Stimulated activated CD8-positive, alpha-beta memory T cell treated with anti-CD3 and anti-CD28 coated beads, Interleukin-7, amount 100 ng/mL, for 1 hour (primary cell): ENCODE results near the gene ATP8A2.

Experiments used
- DNase-seq, 2 donors: peaks; one replicate each; pipeline ENCODE4 v3.0.0-alpha.2; 2020; ENCODE audit warnings: low read depth in 2 of 2

The ATP8A2 gene

DNA sequence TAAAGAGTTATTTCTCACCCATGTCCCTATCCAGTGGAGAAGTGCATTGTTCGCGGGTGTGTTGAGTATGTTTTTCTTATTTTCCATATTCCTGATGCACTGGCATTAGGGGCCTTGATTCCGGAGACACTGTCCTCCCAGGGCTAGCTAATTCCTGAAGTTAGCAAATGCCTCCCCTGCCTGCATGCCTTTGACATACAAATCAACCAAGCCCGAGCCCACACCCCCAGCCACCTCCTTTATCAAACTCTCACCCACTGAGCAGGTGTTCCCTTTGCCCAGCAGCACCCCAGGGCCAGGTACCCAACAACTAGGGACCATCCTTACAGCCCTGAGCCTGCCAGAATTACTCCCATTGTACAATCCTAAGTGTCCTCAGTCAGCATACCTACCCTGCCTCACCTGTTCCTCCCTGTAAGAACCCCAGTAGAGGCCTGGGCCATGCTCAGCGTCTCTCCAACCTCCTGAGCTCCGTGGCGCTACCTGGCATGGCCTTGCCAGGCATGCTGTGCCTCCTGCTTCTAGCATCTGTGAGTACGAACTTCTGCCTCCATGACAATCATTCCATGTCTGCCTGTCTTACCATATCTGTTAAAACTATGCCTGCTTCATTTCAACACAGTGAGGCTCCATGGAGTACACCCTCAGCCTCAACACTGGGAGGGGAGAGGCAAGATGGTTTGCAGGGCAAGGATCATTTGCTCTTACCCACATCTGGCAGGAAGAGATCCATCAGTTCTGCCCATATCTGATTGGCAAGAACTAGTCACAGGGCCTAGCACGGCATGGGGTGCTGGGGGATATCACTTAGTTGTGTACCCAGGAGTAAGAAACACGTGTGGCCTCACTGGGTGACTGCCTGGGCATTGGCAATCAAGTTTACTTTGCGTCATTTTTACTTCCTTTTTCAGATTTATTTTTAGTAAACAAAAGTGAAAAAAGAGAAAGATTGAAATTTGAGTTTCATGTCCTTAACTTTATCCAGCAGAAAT, 476.2 kb downstream of the ATP8A2 start:
- DNase-seq = no peak

DNA sequence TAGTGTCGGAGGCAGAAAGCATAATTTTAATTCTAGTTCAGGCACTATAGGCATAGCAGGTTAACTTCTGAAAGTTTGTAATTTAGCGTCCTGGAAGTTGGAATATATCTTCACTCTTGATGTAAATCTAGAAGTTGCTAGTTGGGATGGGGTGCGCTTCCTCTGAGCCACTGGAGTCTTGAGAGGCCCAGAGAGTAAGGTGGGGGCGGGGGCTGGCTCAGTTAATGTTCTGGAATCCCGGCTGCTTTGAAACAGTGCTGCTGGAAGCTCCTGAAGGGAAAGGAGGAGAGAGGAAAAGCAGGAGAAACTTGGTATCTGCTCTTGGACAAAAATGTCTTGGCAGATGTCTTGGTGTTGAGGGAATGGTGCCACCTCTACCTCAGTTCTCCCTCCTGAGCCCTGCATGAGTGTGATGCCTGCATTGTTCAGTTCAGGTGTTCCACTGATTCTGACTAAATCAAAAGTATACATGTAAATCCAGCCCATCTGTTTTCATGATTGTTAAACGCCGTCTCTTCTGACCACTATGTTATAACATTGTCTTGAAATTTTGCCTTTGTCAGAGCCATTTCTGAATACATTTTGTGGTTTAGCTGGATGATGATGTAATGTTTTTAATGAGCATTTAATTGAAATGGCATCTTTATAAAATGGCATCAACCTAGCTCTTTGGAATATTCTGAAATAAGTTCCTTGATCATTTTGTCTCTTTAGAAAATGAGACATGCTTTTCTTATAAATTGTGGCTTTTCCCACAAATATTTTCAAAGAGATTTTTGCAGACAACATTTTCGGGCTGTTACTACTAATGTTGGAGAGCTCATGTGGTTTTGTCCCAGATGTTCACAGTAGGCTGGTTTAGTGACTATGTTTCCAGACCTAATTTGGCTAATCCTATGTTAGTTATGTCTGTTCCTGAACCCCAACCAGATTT, 477.3 kb downstream of the ATP8A2 start:
- no peak for DNase-seq

DNA sequence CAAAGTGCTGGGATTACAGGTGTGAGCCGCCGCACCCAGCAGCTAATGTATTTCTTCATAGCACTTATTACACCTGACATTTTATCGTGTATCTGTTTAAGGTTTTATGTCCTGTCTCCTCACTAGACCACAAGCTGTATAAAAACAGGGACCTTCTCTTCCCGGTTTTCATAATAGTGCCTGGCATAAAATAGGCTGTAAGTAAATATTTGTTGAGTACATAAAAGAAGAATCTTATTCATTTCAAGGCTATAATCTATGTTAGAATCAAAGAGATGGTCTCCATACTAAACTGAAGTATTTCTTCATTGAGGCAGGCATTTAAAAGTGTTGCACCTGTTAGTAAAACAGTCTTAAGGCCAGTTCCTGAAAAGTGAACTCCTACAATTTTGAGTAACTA, 486.1 kb downstream of the ATP8A2 start:
- no peak for DNase-seq

DNA sequence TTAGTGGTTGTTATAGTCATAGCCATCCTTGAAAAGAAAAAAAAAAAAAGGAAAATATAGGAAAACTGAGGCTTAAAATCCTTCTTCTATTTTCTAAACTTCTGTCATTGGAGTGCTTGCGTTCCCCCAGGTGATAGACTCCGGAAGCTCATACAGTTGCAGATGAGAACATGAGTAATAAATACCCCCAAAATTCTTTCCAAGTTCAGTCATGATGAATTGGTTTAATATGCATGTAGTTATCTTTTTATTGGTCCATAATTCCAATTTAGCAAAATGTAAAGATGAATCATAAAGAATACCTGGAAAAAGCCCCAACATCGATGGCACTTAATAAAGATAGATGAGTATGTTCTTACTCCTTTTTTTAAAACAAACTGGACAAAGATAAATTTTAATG, 487.8 kb downstream of the ATP8A2 start:
- DNase-seq = no peak

DNA sequence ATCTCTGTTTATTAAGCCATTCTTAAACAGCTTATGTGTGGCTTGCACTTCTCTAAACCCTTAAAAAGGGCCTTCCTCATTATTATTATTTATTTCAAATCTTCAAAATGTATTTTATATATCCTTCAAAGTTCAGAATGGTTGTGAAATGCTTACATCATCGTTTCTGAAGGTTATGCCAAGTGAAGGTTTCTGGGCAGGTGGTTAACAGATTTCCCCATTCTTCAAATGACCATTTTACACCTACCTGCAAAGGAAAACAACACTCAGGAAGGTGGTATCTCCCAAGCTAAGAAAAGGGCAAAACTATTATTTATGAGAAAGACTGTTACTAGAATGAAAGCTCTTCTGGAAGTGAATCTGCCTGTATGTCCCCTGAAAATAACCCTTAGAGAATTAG, 488.5 kb downstream of the ATP8A2 start:
- no peak for DNase-seq

DNA sequence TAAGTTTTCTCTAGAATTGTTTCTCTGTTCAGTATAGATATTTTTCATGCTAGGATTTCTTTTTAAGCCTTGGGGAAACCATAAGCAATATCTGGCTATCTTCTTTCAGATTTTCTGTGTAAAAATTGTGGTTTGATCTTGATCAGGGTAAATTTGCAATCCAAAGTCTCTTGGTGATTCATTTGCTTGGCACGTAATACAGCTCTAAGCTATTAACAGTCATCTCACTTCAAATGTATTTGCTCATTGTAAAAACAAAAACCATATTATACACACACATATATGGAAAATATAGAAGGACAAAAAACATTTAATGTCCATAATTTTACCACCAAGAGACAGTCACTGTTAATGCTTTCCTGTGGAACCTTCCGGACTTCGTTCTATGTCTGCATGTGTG, 489.1 kb downstream of the ATP8A2 start:
- no peak for DNase-seq

DNA sequence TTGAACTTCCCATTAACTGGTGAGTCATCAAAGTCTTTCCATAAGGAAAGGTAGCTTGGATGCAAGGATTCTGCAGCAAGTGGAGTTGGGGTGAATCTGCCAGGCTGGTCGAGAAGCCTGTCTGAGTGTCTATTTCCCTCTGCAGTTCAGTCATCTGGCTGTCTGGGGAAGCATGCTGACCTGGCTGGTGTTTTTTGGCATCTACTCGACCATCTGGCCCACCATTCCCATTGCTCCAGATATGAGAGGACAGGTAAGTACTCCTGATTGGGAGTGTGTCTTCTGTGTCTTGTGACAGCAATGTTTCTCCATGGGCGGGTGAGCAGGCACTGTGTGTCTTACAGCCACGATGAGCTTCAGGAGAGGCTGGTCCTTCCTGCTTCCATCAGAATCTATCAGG, 490.4 kb downstream of the ATP8A2 start:
- DNase-seq = no peak

DNA sequence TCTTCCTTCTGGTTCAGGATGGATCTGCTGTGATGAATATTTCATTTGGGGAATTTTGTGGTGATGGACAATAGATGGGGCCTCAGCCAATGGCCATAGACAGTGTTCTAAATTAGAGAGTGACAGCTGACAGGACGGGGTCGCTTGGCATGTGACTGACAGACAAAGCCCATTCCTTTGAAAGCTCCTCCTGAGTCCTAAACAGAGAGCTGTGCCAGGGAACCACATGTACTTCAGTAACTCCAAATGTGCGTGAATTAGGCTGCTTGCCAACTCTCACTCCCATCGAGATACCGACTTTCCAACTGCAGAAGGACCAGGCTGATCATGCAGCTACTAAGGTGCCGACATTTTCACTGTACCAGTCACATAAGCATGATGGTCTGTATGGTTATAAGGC, 492.3 kb downstream of the ATP8A2 start:
- no peak for DNase-seq

DNA sequence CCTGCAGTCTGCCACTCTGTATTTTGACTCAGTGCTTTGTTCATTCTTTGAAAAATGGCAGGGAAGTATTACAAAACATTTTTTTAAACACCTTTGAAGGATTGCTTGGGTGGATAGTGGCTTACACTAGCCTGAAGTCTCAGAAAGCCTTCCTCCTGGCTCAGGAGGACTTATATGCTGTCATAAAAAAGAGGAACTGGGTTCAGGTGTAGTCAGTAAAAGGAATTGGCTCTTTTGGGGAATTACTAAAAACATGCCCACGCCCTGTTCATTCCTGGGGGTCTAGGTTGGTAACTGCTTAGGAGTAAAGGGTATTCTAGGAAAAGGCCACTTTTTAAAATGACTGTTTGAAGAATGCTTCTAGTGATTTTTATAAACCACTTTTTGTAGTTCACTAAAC, 493.2 kb downstream of the ATP8A2 start:
- DNase-seq = no peak

DNA sequence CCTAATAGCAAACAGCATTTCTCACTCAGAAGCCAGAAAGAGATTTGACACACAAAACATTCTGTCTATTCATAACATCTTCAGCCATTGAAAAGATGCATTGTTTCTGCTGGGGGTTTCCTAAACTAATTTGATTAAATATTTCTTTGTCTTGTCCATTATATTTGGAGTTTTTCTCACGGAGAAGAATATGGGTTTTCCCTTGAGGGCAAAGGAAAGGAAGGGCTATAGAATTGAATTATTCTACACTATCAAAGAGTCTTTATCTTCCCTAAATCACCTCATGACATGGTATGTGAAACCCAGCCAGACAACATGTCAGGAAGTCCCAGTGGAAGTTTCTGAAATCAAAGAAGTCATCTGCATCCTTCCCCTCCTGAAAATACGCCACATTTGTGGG, 493.6 kb downstream of the ATP8A2 start:
- DNase-seq = no peak

DNA sequence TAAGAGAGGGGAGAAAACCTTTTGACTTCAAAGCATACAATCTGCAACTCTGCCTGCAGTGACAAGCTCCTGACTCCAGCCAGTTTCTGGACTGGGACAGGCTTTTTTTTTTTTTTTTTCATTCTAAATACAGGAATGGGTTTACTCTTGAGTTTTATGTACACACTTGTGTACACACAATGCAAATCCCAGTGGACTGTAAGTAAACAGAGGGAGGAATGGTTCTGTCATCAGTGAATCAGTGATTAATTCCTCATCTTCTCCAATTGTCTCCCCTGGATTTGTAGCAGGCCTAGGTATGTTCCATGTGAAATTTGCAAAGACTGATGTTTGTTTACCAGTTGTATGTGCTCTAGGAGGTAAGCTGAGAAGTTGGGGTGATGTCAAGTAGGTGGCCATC, 495.3 kb downstream of the ATP8A2 start:
- no peak for DNase-seq

DNA sequence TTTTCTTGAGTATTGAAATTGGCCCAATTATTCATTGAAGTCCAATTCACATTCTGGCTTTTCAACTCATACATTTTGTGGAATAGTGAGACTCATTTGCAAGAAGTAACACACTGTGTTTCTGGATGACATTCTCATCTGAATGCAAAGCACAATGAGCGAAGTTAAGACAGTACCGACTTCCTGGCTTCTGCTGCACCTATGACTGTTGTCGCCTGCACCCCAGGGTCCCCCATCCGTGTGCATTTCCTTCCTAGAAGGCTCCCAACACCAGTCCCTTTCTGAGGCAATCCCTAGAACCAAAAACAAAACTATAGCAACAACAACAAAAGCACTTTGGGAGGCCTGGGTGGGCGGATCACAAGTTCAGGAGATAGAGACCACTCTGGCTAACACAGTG, 496.7 kb downstream of the ATP8A2 start:
- no peak for DNase-seq

DNA sequence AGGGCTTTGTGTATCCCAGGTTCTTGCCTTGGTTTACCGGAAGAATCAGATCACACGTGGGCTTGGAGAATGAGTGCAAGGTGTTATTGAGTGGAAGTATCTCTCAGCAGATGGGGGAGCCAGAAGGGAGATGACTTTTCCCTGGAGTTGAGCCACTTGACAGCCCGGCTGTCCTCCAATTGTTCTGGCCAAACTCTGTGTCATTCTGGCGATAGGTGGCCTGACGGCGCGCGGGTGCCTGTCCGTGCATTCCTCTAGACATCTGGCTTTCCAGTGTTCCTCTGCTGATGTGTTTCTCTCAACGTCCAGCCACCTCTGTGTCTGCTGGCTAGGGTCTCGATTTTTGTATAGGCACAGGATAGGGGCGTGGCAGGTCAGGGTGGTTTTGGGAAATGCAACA, 498.2 kb downstream of the ATP8A2 start:
- DNase-seq = no peak

DNA sequence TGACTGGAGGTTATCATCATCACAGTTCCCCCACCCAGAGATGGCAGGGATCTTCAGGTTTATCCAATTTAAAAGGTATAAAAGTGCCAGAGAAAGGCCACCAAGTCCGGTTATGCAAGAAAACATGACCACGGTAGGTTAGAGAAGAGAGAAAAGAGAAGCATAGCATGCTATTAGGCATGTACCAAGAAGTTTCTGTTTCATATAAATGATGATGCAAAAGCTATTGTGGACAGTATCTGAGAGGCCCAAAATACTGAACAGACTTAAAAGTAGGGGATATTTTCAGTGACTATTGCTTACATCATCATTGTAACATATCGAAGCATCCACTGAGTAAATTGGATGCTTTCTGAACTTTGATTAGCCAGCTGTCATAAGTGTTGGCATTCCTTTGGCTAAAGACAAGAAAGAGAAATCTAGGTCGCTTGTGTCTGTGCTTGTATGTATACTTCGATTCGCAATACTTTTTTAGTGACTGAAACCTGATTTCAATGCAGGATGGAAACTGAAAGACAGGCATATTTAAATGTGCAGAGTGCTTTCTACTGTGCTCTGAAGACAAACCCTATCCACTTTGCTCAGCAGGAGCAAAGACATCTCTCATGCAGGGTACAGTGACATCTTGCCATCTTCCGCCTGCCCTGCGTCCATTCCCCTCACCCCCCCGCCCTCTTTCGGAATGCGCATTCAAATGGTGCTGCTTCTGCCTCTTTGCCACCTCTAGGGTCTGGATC, 499.8 kb downstream of the ATP8A2 start:
- DNase-seq = no peak

DNA sequence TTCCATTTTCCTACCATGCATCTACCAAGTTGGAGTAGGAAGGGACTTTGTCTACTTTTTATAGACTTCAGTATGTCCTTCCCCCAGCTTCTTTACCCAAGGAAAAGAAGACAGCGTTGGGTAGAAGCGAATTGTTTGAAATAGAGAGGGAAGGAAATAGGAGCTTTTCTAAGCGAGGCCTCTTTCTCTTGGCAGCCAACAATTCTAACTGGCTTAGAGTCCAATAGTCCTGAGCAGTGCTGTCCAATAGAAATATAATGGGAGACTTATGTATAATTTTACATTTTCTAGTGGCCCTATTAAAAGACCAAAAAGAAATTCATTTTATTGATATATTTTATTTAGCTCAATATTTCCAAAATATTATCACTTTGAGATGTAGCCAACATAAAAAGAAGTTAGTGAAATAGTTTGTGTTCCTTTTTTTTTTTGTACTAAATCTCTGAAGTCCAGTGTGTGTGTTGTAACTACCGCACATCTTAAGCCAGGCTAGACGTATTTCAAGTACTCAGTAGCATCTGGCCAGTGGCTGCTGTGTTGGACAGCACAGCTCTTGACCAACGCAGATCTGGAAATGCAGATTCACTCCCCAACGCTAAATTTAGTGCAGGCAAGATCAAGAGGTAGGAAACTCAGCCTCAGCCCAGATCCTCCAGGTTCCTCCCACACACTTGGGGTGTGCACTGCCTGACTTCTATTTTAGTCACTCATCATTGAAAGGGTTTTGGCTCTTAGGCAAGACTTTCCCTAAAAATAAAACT, 500.9 kb downstream of the ATP8A2 start:
- DNase-seq = no peak

DNA sequence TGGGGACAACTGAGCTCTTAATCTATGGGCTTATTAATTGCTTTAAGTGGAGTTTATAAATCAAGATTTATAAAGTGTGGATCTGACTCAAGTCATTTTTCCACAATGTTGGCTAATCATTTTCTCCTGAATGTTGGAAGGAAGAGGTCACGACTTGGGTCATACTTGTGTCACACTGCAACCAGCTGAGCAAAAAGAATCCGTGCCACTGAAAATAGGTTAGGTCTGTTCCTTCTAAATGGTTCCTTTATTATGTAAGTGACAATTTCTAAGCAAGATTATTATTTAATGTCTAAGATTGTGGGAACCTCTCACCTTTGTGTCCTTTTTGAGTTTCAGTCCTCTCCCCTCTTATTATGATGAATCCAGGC, 501.5 kb downstream of the ATP8A2 start:
- no peak for DNase-seq

DNA sequence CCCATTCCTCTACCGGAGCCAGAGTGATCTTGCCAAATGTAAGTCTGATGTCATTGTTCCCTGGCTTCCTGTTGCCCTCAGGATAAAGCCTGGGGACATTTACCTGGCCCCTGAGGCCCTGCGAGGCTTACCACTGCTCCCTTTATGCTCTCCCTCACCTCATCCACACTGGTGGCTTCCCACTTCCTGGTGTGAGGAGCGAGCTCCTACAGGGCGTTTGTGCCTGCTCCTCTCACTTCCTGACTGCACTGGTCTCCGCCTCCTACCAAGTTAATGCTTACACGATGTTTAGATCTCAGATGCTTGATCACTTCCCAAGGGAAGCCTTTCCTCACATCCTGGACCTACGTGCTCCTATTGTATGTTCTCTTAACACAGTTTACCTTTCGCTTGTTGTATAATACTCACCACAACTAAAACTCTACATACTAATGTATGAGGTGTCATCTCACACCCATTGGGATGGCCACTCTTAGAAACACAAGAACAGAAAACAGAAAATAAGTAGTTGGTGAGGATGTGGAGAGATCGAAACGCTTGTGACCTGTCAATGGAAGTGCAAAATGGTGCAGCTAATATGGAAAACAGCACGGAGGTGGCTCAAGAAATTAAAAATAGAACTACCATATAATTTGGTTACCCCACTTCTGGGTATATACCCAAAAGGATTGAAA, 502.4 kb downstream of the ATP8A2 start:
- no peak for DNase-seq

DNA sequence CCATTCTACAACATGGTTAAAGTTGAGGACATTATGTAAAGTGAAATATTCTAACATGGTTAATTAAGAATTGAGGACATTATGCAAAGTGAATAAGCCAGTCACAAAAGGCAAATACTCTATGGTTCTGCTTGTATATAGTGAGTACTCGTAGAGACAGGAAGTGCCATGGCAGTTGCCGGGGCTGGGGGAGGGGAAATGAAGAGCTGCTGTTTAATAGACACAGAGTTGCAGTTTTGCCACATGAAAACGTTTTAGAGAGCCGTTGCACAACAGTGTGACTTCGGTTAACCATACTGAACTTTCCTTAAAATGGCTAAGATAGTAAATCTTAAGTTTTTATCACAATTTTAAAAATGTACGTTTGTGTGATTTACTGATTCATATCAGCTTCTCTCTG, 503.1 kb downstream of the ATP8A2 start:
- DNase-seq = peak; percentile 9 to 11

DNA sequence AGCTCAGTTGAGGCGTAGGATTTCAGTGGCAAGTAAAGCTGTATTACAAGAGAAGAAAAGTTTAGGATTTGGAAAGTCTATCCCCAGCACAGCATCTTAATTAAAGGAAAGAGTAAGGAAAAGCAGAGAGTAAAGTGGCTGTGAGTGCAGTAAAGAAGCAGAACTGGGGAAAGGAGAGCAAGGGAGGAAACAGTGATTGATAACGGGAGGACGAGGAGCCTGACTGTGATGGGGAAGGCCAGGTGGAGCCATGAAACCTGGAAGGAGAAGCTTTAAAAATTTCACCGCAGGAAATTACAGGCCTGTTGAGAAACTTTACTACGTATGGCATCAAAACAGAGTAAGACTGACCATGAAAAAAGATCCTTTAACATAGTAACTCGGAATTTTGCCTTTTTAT, 504.5 kb downstream of the ATP8A2 start:
- no peak for DNase-seq

DNA sequence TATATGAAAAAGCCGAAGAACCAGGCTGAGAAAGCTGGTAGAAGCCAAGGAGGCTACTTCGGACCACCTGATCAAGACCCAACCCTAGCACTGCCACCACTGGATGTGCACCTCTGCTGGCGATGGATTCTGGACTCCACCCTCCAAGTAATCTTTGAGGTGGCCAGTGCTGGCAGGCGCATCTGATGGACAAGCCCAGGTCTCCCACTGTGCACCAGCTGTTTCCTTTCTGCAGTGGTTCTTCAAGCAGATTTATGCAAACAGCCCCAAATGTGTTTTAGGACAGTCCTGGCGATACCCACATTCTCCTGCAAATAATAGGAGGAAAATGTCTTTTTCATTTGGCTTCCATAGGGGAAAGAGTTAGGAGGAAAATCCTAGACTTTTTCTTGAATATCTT, 507.7 kb downstream of the ATP8A2 start:
- no peak for DNase-seq
